HG02840 (cell line): ENCODE measurements around the gene NDUFAF2.

Source experiments
- ATAC-seq: cut with Tn5 transposase; IDR thresholded peaks from one replicate; pipeline ENCODE4 v1.9.1; 2021; ENCODE audit warnings: mild to moderate bottlenecking, moderate library complexity, moderate number of reproducible peaks; ENCODE audit not compliant: unreplicated experiment, low FRiP score

NDUFAF2 gene

GRCh38 chr5:61100437-61100836 is 155.4 kb downstream of the NDUFAF2 start:
- ATAC-seq: no peak

- no peak for ATAC-seq
These were observed 169.4 kb downstream of the NDUFAF2 start for GRCh38 chr5:61114441-61114840.

- no peak for ATAC-seq
These were observed 171.0 kb downstream of the NDUFAF2 start for GRCh38 chr5:61115968-61116367.

- no peak for ATAC-seq
These were observed 174.1 kb downstream of the NDUFAF2 start for GRCh38 chr5:61119066-61119465.

GRCh38 chr5:61120534-61120933 is 175.5 kb downstream of the NDUFAF2 start:
- no peak for ATAC-seq

GRCh38 chr5:61123145-61123544 is 178.1 kb downstream of the NDUFAF2 start:
- no peak for ATAC-seq

- no peak for ATAC-seq
These were observed 185.3 kb downstream of the NDUFAF2 start for GRCh38 chr5:61130289-61130688.

GRCh38 chr5:61132559-61132958 is 187.6 kb downstream of the NDUFAF2 start:
- ATAC-seq: no peak

GRCh38 chr5:61137835-61138234 is 192.8 kb downstream of the NDUFAF2 start:
- no peak for ATAC-seq

GRCh38 chr5:61139094-61139873 is 194.3 kb downstream of the NDUFAF2 start:
- ATAC-seq: no peak

GRCh38 chr5:61139931-61140330 is 194.9 kb downstream of the NDUFAF2 start:
- no peak for ATAC-seq

- ATAC-seq: no peak
These were observed 196.8 kb downstream of the NDUFAF2 start for GRCh38 chr5:61141801-61142200.

GRCh38 chr5:61142391-61142790 is 197.4 kb downstream of the NDUFAF2 start:
- ATAC-seq: no peak

- no peak for ATAC-seq
These were observed 197.8 kb downstream of the NDUFAF2 start for GRCh38 chr5:61142811-61143210.

- no peak for ATAC-seq
These were observed 203.5 kb downstream of the NDUFAF2 start for GRCh38 chr5:61148515-61148914.

GRCh38 chr5:61151893-61152292 is 206.9 kb downstream of the NDUFAF2 start:
- no peak for ATAC-seq

- ATAC-seq: no peak
These were observed 214.1 kb downstream of the NDUFAF2 start for GRCh38 chr5:61159070-61159469.

GRCh38 chr5:61159836-61160235 is 214.8 kb downstream of the NDUFAF2 start:
- no peak for ATAC-seq

- no peak for ATAC-seq
These were observed 215.5 kb downstream of the NDUFAF2 start for GRCh38 chr5:61160497-61160896.

GRCh38 chr5:61162010-61162831 is 217.2 kb downstream of the NDUFAF2 start, which contains the start of gene SMIM15:
Gene SMIM15 (minus strand): TSS chr5:61162468. CDS start chr5:61160171, 2,297 bp downstream.
- peak; percentile 97 for ATAC-seq

GRCh38 chr5:61162832-61163567 is 218.0 kb downstream of the NDUFAF2 start:
- no peak for ATAC-seq
